Measurements from ENCODE around the gene ATPAF2. TPM values are rescaled to one million over a fixed set of nuclear protein-coding genes. Genes with fewer than 3 reads are reported as not detected.
A peak's percentile ranks its signal among the peaks of the same experiment; 100 is the strongest.

ATPAF2 gene
- total RNA-seq, 1 experiment from 2014 or later = 18.6 TPM

GRCh38 chr17:18028114-18028951 is 10.6 kb downstream of the ATPAF2 start:
- TF ChIP-seq CTCF (IDR thresholded peaks at IDR 0.05; ENCODE audit: unreplicated experiment) = no peak
- BruUV-seq (replicated peaks) = no TSS peak
- no peaks in the 10 kb centered on the region for H3K27me3 Mint-ChIP-seq (ENCODE audit: insufficient read depth, unreplicated experiment)
- no peaks in the 10 kb centered on the region for H3K36me3 Mint-ChIP-seq (ENCODE audit: insufficient read depth, unreplicated experiment)
- POLR2A ChIA-PET = interaction anchor here (0.6 to 1.0 kb wide), 2 partner anchors 27 to 107 kb away, joined by 4 read pairs; no protein-coding TSS in a partner anchor
- DNase-seq (ENCODE audit: unreplicated experiment) = no peak
- intact Hi-C loops (cut with micrococcal nuclease) = no loop called here
- no peak overlapping the region for H3K4me3 Mint-ChIP-seq (ENCODE audit: unreplicated experiment)
- H3K4me1 Mint-ChIP-seq (ENCODE audit: insufficient read depth, unreplicated experiment) = peaks cover 15% of the 10 kb centered on the region
- no peaks in the 10 kb centered on the region for H3K9me3 Mint-ChIP-seq (ENCODE audit: unreplicated experiment)
- H3K27ac Mint-ChIP-seq (ENCODE audit: low read depth, unreplicated experiment) = no peak overlapping the region
- CTCF ChIA-PET = interaction anchor here (0.6 to 1.4 kb wide), 4 partner anchors 10 to 1510 kb away, joined by 3 to 6 read pairs (median 4); partner anchors contain the start of genes DRC3 and TOM1L2

- Mint-ChIP-seq H3K27me3 (ENCODE audit: insufficient read depth, unreplicated experiment) (no peaks in the 10 kb centered on the region), H3K4me1 (ENCODE audit: insufficient read depth, unreplicated experiment) (peaks cover 15% of the 10 kb centered on the region), H3K27ac (ENCODE audit: low read depth, unreplicated experiment) (no peak overlapping the region), H3K9me3 (ENCODE audit: unreplicated experiment) (no peaks in the 10 kb centered on the region), H3K4me3 (ENCODE audit: unreplicated experiment) (no peak overlapping the region), H3K36me3 (ENCODE audit: insufficient read depth, unreplicated experiment) (no peaks in the 10 kb centered on the region)
- ChIA-PET CTCF (interaction anchor here (0.6 to 1.9 kb wide), 4 partner anchors 11 to 136 kb away, joined by 3 to 8 read pairs (median 4); partner anchors contain the start of genes DRC3 and TOM1L2), POLR2A (interaction anchor here (0.6 to 2.8 kb wide), 3 partner anchors 26 to 113 kb away, joined by 3 to 11 read pairs (median 4); partner anchors contain the start of genes DRC3 and TOM1L2)
- no TSS peak for BruUV-seq (replicated peaks)
- no peak for TF ChIP-seq CTCF (IDR thresholded peaks at IDR 0.05; ENCODE audit: unreplicated experiment)
- intact Hi-C loops (cut with micrococcal nuclease) = no loop called here
- DNase-seq (ENCODE audit: unreplicated experiment) = peak; percentile 43
These were observed 11.7 kb downstream of the ATPAF2 start for GRCh38 chr17:18027280-18027679.

GRCh38 chr17:18025945-18026776 is 12.8 kb downstream of the ATPAF2 start:
- peaks cover 15% of the 10 kb centered on the region for H3K4me1 Mint-ChIP-seq (ENCODE audit: insufficient read depth, unreplicated experiment)
- H3K9me3 Mint-ChIP-seq (ENCODE audit: unreplicated experiment) = no peaks in the 10 kb centered on the region
- peak; percentile 88 for DNase-seq (ENCODE audit: unreplicated experiment)
- ChIA-PET POLR2A (interaction anchor here (0.6 to 2.8 kb wide), 7 partner anchors 12 to 208 kb away, joined by 3 to 11 read pairs (median 5); partner anchors contain the start of genes ATPAF2, DRC3 and TOM1L2), CTCF (interaction anchor here (0.6 to 2.4 kb wide), 4 partner anchors 135 to 219 kb away, joined by 4 to 8 read pairs (median 6); no protein-coding TSS in a partner anchor)
- no TSS peak for BruUV-seq (replicated peaks)
- intact Hi-C loops (cut with micrococcal nuclease) = loop anchor here (1.0 kb wide), 1 partner anchor 54 kb away; the partner anchor contains the start of genes DRC3 and TOM1L2
- H3K36me3 Mint-ChIP-seq (ENCODE audit: insufficient read depth, unreplicated experiment) = peaks cover 4% of the 10 kb centered on the region
- peak overlapping the region; percentile 46 for H3K27ac Mint-ChIP-seq (ENCODE audit: low read depth, unreplicated experiment)
- TF ChIP-seq CTCF (IDR thresholded peaks at IDR 0.05; ENCODE audit: unreplicated experiment) = no peak
- no peaks in the 10 kb centered on the region for H3K27me3 Mint-ChIP-seq (ENCODE audit: insufficient read depth, unreplicated experiment)
- H3K4me3 Mint-ChIP-seq (ENCODE audit: unreplicated experiment) = peak overlapping the region; percentile 26
